GM19193 (cell line): ENCODE data around the gene STK25.

Experiments
- POLR2A ChIP-seq: IDR thresholded peaks from 4 replicates; pipeline ENCODE4 v1.6.1; 2011; ENCODE audit not compliant: insufficient read depth, insufficient read length; ENCODE audit errors: extremely low read depth

The STK25 gene

GRCh38 chr2:241492174-241492565 lies 16.2 kb downstream of the STK25 start:
- TF ChIP-seq POLR2A: no peak

- TF ChIP-seq POLR2A: no peak
Measured at GRCh38 chr2:241491549-241492173, 16.7 kb downstream of the STK25 start.

- no peak for TF ChIP-seq POLR2A
Measured at GRCh38 chr2:241490825-241491506, 17.4 kb downstream of the STK25 start.

GRCh38 chr2:241489733-241490680 lies 18.4 kb downstream of the STK25 start:
- TF ChIP-seq POLR2A: no peak

- no peak for TF ChIP-seq POLR2A
Measured at GRCh38 chr2:241489088-241489487, 19.3 kb downstream of the STK25 start.

GRCh38 chr2:241485172-241485911 lies 23.0 kb downstream of the STK25 start:
- no peak for TF ChIP-seq POLR2A

GRCh38 chr2:241483305-241483704 lies 25.1 kb downstream of the STK25 start:
- no peak for TF ChIP-seq POLR2A

- no peak for TF ChIP-seq POLR2A
Measured at GRCh38 chr2:241482126-241482955, 26.0 kb downstream of the STK25 start.

GRCh38 chr2:241481687-241482086 lies 26.7 kb downstream of the STK25 start:
- TF ChIP-seq POLR2A: no peak

- no peak for TF ChIP-seq POLR2A
Measured at GRCh38 chr2:241479026-241479898, 29.1 kb downstream of the STK25 start.

GRCh38 chr2:241478166-241478565 lies 30.2 kb downstream of the STK25 start:
- no peak for TF ChIP-seq POLR2A

- no peak for TF ChIP-seq POLR2A
Measured at GRCh38 chr2:241475267-241475666, 33.1 kb downstream of the STK25 start.

- TF ChIP-seq POLR2A: no peak
Measured at GRCh38 chr2:241473399-241473798, 35.0 kb downstream of the STK25 start.
